Activated T-cell treated with anti-CD3 and anti-CD28 coated beads, Interleukin-2, amount 50 U/mL, for 1 hour (primary cell): Measurements from ENCODE around the gene PTCH1.
A peak's percentile ranks its signal among the peaks of the same experiment; 100 is the strongest.

ENCODE experiments used
- DNase-seq: peaks from one replicate; pipeline ENCODE4 v3.0.0-alpha.2; 2020

PTCH1 gene

DNA sequence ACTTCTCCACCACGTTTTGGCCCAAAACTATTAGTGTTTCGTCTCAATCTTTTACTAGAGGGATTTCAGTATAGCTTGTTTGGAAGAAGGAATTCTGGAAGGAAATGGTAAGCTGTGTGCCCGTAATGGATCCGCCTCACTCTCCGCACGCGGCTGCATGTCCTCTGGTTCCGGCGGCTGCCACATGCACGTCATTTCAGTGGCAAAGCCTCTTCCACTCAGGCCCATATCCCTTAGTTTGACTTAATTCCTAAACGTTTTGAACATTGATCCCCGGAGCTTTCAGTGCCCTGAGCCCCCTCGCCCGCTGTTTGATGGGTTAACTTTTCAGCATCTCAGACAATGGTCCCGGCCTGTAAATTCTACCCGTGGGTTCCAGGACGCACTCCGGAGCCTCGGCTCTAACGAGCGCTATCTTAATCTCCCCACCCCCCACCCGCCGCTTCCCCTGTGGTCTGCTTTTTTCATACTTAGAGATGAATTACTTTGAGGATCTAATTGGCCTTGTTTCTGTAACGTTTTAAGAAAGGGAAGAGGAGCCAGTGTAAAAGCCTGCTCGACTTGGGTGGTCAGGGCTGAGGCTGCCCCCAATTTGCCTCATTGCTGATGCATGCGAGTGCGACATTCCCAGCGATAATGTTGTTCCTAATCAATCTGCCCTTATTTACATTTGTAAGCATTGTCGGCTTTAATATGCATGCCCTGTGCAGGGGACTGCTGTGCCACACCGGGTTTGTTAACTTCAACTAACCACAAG lies 4.6 kb downstream of the PTCH1 start:
- DNase-seq = no peak

DNA sequence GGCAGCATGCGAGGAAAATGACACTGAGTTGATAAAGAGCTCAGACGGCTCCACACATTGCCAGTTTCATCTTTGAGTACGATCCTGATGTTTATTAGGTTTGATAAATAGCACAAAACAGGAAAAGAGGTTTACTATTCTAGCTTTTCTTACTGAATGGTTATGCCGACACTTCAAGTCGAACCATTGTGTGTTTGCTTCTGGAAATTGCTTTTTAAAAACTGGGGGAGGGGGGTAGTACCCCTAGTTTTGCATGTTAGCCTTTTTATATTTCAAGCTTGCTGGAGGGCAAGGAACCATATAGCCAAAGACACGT lies 5.2 kb downstream of the PTCH1 start:
- no peak for DNase-seq

DNA sequence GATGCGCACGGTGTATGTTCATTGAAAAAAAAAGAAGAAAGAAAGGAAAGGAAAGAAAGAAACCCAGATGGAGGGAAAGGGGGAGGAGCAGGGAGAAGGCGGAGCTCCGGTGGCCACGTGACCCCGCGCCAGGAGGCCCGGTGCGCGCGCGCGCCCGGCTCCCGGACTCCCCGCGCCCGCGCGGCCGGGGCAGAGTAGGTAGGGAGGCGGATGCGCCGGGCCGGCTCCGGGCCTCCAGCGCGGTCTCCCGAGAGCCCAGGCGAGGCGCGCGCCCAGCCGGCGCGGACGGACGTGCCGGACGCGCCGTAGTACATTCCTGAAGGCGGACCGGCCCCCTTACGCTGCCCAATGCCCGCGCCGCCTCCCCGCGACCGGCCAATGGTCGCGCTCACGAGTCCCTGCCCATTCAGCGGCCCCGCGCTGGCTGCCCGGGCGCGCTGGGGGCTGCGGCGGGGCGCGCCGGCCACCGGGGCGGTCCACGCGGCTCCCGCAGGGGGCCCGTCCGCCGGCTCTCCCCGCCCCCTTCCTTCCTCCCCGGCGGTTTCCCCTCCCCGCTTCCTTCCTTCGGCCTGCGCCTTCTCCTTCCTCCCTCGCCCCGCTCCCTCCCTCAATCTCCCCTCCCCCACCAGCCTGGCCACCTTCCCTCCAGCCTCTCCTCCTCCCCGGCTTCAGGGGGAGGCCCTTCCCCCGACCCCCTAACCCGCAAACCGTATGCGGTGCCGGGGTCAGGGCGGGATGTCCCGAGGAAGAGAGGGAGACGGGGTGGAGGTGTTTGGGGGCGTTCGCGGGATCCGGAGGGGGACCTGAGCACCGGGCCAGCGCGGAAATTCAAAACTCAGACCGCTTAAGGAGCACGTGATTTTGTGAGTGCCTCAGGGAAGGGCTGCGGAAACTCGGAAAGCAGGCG lies 5.8 kb downstream of the PTCH1 start:
- peak; percentile 85 for DNase-seq

DNA sequence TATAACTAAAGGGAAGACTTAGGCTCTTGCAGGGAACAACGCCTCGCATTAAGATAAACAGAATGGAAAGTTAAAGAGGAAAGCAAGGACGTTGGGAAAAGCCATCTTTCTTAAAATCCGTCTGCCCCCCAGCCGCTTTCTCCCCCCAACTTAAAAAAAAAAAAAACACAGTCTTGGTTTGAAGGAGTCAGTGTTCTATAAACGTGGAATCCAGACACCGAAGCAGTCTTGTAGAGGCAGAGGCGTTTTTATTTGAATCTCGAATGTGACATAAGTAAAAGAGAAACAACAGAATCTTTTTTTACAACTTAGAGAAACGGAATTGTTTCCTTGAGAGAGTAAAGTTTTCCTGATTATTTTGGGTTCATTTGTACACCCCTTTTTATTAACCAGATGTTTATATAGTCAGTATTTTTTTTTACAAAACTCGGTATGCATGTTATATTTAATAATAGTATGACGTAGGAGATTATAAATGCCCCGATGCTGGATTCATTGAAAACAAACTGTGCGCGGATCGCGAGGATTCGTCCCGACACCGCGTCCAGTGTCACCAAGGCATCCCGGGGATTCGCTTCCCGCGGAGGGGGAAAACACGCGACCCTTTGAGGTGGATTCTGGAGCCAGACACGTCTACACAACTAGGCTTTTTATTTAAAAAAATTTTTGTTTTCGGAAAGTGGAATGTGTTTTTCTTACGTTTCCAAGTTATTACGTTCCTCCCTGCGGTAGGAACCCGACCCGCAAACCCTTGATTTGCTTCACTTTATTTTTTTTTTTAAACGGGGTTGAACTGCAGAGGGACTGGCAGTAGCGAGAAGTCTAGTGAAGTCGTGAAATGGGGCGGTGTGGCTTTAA lies 6.7 kb downstream of the PTCH1 start:
- peak; percentile 45 for DNase-seq

DNA sequence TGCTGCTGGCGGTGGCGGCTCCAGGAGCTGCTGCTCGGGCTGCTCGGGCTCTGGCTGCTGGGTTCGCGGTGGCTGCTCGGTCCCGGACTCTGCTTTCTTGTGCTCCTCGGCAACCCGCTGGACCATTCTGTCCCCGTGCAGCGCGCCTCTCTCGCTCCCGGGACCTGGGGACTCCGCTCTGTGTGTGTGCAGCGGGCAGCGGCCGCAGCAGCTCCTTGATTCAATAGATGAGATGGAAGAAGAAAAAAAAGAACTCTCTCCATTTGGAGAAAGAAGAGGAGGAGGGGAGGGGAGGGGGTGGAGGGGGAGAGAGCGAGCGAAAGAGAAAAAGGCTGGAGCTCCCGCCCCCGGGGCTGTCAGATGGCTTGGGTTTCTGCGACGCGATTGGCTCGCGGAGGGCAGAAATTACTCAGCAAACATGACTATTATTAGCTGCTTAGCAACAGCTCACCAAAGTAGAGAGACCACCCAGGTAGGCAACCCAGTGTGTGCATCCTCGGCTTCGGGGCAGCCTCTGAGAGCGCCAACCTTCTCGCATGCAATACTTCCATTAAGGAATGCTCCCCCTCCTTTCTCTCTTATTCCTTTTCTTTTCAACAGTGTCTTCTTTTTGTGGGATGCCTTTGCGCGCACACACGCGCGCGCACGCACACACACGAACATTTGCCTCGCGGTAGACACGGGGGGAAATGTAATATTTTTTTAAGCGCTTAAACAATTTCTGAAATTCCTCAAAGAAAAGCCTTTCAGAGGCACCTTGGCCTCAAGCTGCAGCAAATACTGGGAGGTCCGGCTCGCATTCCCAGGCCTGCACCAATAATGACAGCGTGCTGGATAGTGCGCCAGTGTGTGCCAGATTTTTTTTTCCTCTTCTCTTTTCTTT lies 7.6 kb downstream of the PTCH1 start:
- DNase-seq = peak; percentile 71

DNA sequence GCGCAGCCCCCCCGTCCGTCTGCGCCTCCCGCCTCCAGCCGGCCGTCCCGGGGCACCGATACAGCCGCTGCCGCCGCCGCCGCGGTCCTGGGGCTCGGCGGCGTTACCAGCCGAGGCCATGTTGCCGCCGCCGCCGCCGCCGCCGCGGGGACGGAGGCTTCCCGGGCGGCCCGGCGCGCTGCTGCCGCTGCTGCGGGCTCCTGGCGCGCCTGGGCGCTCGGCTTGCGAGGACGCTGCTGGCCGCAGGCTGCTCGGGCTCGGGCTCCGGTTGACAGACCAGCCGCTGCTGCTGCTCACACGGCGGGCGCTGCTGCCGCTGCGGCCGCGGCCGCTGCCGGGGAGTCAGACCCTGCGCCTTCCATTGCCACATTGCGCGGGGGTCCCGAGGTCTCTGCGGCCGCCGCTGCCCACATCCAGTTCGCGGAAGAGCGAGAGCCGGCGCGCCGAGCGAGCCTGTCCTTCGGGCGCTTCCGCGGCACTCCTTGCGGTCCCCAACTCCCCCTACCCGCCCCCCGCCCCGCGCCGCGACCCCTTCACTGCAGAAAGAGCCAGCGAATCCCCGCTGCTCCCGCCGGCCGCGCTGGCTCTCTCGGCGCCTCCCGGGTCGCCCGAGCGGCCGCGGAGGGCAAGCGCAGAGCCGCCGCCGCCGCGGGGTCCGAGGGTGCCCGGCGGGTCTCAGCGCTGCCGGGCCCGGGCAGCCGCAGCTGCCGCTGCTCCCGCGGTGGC lies 8.4 kb downstream of the PTCH1 start:
- DNase-seq = peak; percentile 48

DNA sequence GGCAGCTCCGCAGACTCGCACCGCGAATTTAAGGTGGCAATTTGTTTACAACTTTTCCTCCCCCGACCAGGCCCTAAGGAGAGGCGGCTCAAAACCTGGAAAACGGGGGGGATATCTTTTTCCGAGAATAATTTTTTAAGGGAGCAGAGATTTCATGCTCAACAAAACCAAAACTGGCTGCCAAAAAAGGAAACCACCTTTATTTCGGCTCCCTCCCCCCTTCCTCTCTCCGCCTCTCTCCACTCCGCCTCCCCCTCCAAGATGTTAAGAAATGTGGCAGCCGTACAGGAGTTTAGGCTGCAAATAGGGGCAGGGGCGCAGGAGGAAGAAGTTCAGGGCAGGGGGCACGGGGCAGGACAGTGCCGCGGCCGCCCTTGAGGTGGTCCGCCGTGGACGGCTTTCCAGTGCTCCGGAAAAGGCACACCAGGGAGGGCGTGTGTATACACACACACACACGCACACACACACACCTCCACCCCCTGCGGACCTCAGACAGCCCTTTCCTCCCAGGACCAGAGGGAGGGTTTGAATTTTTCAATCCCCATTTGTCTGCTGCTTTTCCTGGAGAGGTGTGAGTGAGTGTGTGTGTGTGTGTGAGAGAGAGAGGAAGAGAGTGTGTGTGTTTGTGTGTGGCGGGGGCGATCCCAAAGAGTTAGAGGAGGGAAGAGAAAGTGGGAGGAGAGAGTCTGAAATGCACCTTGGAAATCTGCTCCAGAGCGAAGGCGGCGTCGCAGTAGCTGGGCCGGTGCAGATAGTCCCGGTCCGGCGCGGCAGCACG lies 9.1 kb downstream of the PTCH1 start:
- DNase-seq = peak; percentile 54

DNA sequence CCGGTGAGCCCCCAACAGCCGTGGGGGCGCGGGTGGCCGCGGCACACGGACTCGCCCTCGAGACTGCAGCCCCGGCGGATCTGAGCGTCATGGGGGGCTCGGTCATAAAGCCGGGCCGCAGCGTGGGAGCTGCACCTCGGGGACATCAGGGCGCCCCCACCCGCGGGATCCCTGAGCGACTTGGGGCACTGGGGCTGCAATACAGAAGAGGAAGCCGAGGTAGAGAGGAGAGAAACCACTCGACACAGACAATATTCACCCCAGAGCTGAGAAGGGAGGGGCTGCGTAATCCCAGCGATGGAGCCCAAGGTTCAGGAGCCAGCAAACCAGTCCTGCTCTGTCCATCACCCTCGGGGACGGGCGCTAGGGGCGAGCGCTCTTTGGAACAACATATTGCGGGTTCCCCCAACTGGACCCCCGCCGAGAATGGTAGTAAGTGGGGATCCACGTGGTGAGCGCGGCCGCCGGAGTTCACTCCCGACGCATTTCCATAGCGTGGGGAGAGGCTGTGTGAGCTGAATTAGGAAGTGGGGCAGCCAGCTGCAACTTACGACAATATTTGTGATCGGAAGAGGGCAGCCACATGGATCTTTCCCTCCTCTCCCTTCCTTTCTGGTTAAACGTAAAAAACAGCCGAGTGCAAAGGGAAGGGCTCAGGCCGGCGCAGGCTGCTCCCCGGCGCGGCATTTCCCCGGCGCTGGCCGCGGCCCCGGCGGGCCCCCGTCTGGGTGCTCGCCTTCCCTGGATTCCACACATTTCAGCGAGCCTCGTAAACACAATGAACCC lies 9.9 kb downstream of the PTCH1 start:
- peak; percentile 55 for DNase-seq

DNA sequence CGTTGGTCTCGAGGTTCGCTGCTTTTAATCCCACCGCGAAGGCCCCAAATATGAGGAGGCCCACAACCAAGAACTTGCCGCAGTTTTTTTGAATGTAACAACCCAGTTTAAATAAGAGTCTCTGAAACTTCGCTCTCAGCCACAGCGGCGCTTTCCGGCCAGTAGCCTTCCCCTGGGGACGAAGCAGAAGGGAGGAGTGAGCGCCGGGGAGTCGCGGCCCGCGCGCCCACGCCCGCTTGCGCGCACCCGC lies 10.4 kb downstream of the PTCH1 start:
- no peak for DNase-seq

DNA sequence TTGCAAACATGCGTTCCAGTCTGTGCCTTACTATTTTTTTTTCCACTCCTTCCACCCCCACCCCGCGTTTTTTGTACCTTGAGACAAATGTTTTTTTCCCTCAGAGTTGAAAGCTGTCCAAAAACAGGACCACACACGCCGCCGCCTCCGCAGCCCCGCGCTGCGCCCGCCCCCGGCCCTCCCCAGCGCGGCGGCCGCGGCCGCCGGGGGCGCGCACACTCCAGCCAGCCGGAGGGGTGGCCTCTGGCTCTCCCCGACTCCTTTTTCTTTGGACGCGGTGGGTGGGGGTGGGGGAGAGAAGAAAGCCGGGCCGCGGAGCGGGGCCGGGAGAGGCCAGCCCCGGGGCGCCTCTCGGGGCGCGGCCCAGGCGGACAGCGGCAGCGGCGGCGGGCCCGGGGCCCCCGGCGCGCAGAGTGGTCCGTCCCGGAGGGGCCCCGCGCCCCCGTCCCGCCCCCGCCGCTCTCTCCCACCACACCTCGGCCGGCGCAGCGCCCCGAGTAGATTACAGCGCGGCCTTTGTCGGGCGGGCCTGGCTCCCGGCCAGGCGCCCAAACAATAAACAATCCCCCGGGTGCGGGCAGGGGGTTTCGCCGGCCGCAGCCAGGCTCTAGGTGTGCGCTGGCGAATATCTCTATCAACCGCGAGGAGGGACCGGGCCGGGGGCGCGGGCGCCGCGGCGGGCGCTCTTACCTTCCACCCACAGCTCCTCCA lies 10.9 kb downstream of the PTCH1 start:
- DNase-seq = peak; percentile 56

DNA sequence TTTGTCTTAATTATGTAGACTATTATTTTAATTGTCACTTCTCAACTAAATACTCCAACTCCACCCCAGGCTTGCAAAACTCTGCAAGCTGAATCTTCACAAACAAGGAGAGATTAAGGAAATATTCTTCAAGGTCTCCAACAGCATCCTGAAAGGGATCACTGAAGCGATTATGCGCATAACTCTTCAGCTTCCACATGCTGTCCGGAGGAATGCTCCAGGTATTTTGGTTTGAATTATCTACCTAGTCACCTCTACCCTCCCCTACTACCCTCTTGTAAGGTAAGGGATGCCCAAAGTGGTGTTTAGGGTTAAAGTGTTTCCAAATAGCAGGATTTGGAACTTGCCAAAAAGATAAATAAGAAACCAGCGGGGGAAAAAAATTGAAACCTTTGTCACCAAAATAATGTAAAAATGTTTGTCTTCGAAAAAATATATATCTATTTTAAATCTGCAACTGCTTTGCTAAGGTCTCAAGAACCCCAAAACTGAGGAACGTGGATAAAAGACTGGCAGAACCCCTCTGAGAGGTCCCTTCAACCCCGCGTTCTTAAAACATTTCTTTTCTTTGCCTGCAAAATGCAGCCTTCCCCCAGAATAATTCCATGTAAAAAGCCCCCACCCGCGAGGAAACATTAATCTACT lies 11.6 kb downstream of the PTCH1 start:
- no peak for DNase-seq

DNA sequence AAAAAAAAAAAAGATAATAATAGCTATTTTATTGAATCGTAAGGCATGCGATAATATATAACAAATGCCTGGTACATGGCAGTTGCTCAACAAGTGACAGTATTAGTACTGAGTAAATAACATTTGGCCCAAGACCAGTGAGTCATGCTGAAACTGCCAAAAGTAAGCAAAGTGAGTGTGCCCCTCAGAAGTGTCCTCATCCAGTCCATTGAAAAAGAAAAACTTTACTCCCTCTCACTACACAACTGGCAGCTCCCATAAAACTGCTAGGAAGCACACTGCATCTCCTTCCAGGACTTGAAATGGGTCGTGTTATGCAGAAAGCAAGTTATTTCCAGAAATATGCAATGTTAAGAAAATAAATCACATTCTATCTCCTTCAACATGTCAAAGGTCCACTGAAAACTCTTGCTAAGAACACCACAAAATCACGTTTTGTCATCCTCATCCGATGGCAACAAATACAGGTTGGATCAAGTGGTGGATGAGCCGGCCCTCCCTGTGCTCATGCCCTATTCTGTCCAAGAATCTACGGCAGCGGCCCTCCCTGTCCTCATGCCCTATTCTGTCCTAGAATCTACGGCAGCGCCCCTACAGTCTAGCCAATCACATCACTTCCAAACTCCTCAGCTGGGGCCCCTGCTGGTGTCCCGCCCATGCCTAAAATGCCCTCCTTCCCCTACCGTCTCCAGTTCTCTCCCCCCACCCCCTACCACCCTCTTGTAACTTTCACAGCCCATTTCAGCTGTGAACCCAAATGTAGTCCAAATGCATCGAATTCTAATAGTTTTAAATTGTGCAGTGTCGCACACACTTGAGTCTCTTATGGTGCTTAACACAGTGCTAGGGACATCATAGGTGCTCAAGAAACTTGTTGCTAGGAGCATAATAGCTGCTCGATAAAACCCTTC lies 12.5 kb downstream of the PTCH1 start:
- DNase-seq = no peak

DNA sequence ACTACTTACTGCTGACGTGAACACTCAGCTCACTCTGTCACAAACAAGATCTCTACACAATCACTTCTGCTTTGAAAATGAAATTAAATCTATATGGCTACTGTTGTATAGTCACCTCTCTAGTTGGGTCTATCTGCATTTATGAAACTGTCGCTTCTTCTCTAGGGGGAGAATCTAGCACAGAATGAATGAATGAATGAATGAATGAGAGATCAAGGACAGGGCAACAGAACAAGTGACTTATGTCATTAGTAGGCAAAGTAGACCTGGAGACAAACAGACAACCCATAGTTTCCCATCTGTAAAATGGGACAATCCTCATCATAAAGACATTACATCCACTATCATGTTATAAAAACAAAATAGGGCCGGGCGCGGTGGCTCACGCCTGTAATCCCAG lies 13.4 kb downstream of the PTCH1 start:
- no peak for DNase-seq

DNA sequence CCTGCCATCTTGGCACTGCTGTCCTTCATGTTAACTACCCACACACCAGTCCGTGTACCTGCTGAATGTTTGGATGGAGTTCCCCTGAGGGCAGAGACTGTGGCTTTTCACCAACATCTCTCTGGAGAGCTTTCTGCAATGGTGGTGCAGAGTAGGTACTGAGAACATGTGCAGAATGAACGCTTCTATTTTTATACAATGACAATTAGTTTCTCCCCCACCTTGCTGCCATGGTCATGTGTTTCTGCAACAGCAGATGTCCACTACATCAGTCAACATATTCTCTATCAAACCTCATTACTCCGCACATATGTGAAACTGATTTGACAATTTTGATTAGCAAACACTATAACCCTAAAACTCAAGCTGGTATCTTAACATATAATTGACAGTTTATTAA lies 14.5 kb downstream of the PTCH1 start:
- DNase-seq = no peak

DNA sequence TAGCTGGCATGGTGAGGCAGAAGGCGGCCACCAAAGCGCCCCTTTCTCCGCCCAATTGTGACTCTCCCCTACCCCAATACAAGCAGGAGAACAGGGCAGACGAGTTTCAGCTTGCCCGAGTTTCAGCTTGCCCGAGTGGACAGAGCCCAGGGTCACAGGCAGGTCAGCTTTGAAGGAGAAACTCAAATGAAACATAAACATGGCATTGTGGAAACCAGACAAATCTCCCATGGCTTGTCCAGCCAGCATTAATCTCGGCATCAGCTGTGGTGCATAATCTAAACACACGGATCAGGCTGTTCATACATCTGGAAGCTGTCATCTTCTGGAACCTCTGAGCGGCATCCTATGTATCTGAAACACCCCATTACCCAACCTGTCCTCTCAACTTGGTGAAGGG lies 16.9 kb downstream of the PTCH1 start:
- DNase-seq = no peak

DNA sequence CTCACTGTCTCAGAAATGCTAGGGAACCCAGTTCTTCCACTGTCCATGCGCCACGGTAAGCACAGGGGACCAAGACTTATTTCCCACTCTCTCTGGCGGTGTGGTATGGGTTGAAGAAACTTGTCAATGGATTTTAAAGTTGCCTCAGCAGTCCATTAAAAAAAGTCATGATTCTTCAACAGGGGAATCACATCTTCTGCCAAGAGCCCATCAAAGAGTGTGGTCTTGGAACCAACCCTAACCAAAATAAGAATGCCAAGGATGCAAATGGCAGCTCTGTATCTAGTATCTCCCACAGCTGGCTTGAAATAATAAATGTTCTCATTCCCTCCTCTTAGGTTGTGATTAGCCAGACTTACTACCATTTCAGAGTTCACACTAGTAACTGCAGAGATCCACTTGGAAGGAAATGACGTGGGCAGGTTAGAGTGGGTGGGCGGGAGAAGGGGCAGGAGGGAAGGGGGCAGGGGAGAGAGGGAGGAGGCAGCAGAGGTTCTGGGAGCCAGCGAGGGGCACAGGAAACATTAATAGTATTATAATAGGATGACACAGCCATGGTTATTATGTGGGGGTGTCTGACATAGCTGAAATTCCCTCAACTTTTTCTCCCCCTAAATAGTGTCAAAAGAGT lies 17.6 kb downstream of the PTCH1 start:
- no peak for DNase-seq

DNA sequence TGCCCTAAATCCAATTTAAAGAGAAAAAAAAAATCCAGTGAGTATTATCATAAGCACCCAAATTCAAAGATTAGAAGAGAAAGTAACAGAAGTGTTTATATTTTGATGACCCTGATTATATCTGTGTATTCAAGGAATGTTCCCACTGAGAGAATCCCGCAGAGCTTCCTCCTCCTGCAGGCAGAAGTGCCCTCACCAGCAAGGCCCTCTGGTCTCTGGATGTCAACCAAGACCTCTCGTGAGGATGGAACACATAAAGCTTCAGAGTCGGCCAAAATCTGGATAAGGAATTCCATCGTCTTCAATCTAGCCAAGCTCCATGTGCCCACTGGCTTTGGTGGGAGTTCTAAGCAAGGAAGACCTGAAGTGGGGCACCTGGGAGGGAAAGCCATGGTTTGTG lies 18.1 kb downstream of the PTCH1 start:
- DNase-seq = no peak

DNA sequence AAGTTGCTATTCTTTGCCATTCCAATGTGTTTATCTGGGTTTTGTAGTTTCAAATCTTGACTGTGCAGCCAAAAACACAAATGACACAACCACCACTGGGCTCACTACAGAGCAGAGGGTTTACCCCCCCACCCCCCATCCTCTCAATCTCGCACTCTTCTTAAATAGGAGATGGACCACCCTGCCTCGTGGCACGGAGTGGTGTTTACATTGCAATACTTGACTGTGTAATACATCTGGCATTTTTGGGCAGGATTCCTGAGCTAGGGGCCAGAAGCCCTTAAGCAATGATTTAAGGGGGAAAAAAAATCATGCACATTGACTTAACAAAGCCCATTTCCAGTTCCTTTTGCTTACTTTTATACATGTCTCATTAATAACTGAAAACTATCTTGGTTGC lies 19.0 kb downstream of the PTCH1 start:
- DNase-seq = no peak
